Esophagus squamous epithelium (tissue), 5 donors: ENCODE data around the gene CGB2. TPM values are rescaled to one million over a fixed set of nuclear protein-coding genes. Genes with fewer than 3 reads are reported as not detected.

Experiments
- DNase-seq: peaks from one replicate; lab custom pipeline; 2025; lab: John Stamatoyannopoulos, UW
- H3K27ac ChIP-seq, 4 donors: fragments of 200-600 bp; sonication (generic); one replicate each; pipeline ENCODE4 v1.5.1; 2016 to 2019; ENCODE audit warnings: mild to moderate bottlenecking in 1 of 4
- H3K27me3 ChIP-seq, 4 donors: fragments of 200-600 bp; sonication (generic); 1 replicate in 3 of 4; 2 replicates in 1 of 4; pipeline versions ENCODE4 v1.5.1 to v1.6.0; 2017 to 2021; ENCODE audit warnings: antibody characterized with exemption in 1 of 4
- H3K36me3 ChIP-seq, 3 donors: fragments of 200-600 bp; sonication (generic); one replicate each; pipeline ENCODE4 v1.5.1; 2016 to 2019
- H3K4me1 ChIP-seq, 3 donors: fragments of 200-600 bp; sonication (generic); one replicate each; pipeline ENCODE4 v1.5.1; 2017 to 2019
- H3K4me3 ChIP-seq, 4 donors: fragments of 200-600 bp; sonication (generic); 1 replicate in 3 of 4; 2 replicates in 1 of 4; pipeline ENCODE4 v1.5.1; 2016 to 2019; ENCODE audit warnings: mild to moderate bottlenecking in 2 of 4, moderate library complexity in 1 of 4
- H3K9me3 ChIP-seq, 3 donors: fragments of 200-600 bp; sonication (generic); one replicate each; pipeline ENCODE4 v1.5.1; 2016 to 2019
- POLR2A ChIP-seq, 4 donors: fragments of 450-650 bp; IDR thresholded peaks; one replicate each; pipeline ENCODE4 v1.6.1; 2017; ENCODE audit warnings: antibody characterized with exemption in 4 of 4, mild to moderate bottlenecking in 4 of 4, moderate library complexity in 3 of 4
- WGBS, 2 donors: methylation state at CpG; one replicate each; pipeline ENCODE4 v1.1.5; 2018; 5-methylcytosine and 5-hydroxymethylcytosine counted together
- intact Hi-C: fragments of 100-400 bp; cut with DNase I; formaldehyde crosslinking; loops from one replicate; pipeline ENCODE4 v1.15.0; 2022
- total RNA-seq, 4 donors: library from RNA; depleted of rRNA; stranded (reverse); fragments of >200 nt; gene quantifications; one replicate each; pipeline ENCODE4 v1.1.0, GENCODE V29; 2016
- TF ChIP-seq, protein P1 (sequence below), 6 experiments: fragments of 450-650 bp in 4 of 6; fragments of 200-600 bp in 2 of 6; sonication (generic) in 2 of 6; IDR thresholded peaks; one replicate each; pipeline ENCODE4 v1.5.1; 2016 to 2019; ENCODE audit warnings: antibody characterized with exemption in 6 of 6, mild to moderate bottlenecking in 4 of 6, moderate library complexity in 4 of 6
- donor health status: DM: yes; HTN: yes; CAD: no.

Gene CGB2
- total RNA-seq, 4 donors from 2014 or later = not detected

DNA sequence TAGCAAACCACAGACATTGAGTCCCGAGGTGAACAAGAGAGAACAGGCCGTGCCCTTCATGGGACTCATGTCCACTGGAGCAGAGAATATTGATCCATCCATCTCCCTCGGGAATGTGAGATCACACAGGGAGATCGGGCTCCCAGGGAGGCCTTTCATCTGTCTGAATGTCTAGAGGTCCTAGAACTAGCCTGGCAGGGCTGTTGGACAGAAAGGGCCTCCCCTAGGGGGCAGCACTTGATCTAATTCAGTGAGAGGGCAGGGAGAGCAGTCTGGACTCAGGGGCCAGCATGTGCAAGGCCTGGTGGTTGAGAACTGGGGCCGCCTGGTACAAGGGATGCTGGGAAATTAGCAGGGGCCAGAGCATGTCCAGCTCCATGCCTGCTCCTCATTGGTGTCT lies 33.7 kb upstream of the CGB2 start:
- Histone ChIP-seq H3K27me3 (no peaks in the 10 kb centered on the region), H3K4me3 (no peak overlapping the region), H3K4me1 (peaks cover 9 to 25% (median 11%) of the 10 kb centered on the region in 3 donors), H3K9me3 (no peaks in the 10 kb centered on the region), H3K27ac (no peak overlapping the region), H3K36me3 (peaks cover under 1 to 35% (median 1%) of the 10 kb centered on the region in 3 donors)
- intact Hi-C loops = no loop called here
- WGBS, 2 donors = 30 to 85% methylated on average over 2 to 4 of the region's 5 CpGs
- no peak for TF ChIP-seq POLR2A (IDR thresholded peaks at IDR 0.05)
- TF ChIP-seq, protein P1, sequence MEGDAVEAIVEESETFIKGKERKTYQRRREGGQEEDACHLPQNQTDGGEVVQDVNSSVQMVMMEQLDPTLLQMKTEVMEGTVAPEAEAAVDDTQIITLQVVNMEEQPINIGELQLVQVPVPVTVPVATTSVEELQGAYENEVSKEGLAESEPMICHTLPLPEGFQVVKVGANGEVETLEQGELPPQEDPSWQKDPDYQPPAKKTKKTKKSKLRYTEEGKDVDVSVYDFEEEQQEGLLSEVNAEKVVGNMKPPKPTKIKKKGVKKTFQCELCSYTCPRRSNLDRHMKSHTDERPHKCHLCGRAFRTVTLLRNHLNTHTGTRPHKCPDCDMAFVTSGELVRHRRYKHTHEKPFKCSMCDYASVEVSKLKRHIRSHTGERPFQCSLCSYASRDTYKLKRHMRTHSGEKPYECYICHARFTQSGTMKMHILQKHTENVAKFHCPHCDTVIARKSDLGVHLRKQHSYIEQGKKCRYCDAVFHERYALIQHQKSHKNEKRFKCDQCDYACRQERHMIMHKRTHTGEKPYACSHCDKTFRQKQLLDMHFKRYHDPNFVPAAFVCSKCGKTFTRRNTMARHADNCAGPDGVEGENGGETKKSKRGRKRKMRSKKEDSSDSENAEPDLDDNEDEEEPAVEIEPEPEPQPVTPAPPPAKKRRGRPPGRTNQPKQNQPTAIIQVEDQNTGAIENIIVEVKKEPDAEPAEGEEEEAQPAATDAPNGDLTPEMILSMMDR (IDR thresholded peaks at IDR 0.05) = peak in 5 of 6 experiments; percentile 18 to 51 (median 30)
- DNase-seq = no peak

DNA sequence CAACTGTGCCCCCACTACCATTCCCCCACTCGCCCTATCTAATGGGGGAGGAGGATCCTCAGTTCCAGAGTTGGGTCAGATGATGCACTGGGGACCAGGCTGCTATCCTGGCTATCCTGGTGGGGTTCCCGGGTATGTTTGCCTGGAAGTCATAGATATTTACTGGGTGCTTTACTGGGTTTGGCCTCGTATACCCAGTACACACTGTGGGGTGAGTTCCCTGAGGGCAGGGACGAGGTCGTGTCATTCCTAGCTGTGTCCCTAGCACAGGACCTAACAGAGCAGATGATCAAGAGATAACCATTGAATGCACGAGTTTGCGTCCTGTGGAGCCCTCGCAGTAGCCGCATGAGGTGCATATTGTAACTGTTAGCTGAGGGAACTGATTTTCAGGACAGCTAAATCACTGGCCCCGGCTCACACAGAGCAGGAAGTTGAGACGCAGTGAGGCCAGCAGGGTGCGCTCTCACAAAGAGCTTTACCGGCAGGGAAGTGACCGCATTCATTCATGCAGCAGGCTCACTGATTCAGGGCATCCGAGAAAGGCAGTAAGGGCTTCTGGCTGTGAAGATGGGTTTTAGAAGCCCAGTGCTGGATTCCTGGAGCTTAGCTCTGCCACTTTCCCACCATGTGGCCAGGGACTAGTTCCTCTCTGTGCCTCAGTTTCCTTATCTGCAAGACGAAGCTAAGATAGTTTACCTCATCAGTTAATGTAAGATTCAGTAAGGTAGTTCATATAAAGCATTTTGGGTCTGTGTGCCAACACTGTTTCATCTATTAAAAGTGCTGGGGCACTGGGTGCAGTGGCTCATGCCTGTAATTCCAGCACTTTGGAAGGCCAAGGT lies 32.0 kb upstream of the CGB2 start:
- TF ChIP-seq, protein P1 (IDR thresholded peaks at IDR 0.05) = peak; percentile 24 to 68 (median 55)
- no peak for TF ChIP-seq POLR2A (IDR thresholded peaks at IDR 0.05)
- intact Hi-C loops = no loop called here
- DNase-seq = no peak
- Histone ChIP-seq H3K4me1 (peaks cover under 1 to 16% (median 4%) of the 10 kb centered on the region in 3 donors), H3K27me3 (no peaks in the 10 kb centered on the region), H3K36me3 (peaks cover 12 to 53% (median 18%) of the 10 kb centered on the region in 3 donors), H3K4me3 (no peak overlapping the region), H3K9me3 (no peaks in the 10 kb centered on the region), H3K27ac (no peak overlapping the region)
- 55 to 58% methylated on average over 12 to 15 of the region's 16 CpGs for WGBS, 2 donors

DNA sequence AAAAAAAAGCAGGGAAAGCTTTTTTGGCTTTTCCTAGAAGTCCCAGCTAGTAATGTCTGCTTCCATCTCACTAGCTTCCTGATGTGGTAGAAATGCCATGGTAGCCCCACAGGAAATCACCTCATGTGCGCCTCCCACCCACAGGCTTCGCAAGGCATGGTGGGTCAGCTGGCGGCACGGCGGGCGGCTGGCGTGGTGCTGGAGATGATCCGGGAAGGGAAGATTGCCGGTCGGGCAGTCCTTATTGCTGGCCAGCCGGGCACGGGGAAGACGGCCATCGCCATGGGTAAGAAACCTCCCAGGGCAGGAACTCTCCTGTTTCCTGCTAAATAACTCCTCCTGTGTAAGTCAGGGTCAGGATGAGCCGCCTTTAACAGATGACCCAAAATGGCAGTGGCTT lies 27.6 kb upstream of the CGB2 start:
- 95 to 97% methylated on average over 14 to 15 of the region's 15 CpGs for WGBS, 2 donors
- no peak for TF ChIP-seq POLR2A (IDR thresholded peaks at IDR 0.05)
- TF ChIP-seq, protein P1 (IDR thresholded peaks at IDR 0.05) = no peak
- intact Hi-C loops = no loop called here
- no peak overlapping the region for H3K4me3 ChIP-seq
- no peak for DNase-seq
- peaks cover 27 to 95% (median 36%) of the 10 kb centered on the region in 3 donors for H3K36me3 ChIP-seq
- no peak overlapping the region for H3K27ac ChIP-seq
- H3K4me1 ChIP-seq = peaks cover 0 to 6% (median 0%) of the 10 kb centered on the region in 3 donors
- H3K27me3 ChIP-seq = no peaks in the 10 kb centered on the region
- H3K9me3 ChIP-seq = no peaks in the 10 kb centered on the region

DNA sequence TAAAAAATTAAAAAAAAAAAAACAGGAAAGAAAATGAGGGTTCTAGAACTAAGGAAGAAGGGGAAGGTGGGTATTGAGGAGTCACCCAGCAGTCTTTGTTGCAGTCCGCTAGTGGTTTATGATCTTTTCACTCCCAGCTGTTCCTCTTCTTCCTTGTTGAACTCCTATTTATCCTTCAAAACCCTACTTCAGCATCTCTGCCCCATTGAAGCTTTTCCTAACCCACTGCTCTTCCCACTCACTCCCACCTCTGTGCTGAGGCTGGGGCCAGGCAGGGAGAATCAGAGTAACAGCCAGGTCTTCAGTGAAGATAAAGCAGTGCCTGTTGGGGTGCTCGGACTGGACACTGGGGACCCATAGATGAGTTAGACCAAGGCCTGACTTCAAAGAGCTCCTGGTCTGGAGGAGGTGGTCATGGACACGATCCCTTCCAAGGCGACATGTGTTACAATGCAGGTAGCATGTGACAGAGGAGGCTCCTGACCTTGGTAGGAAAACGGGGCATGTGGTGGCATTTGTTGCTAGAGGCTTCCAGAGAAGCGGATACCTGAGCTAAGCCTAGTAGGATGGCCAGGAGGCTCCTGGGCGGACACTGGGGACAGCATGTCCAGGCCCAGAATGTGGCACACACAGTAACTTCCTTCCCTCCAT lies 26.6 kb upstream of the CGB2 start:
- no peaks in the 10 kb centered on the region for H3K9me3 ChIP-seq
- DNase-seq = no peak
- H3K27me3 ChIP-seq = no peaks in the 10 kb centered on the region
- TF ChIP-seq POLR2A (IDR thresholded peaks at IDR 0.05) = no peak
- TF ChIP-seq, protein P1 (IDR thresholded peaks at IDR 0.05) = no peak
- H3K36me3 ChIP-seq = peaks cover 31 to 96% (median 41%) of the 10 kb centered on the region in 3 donors
- 93 to 96% methylated on average over 6 of the region's 7 CpGs for WGBS, 2 donors
- H3K27ac ChIP-seq = no peak overlapping the region
- H3K4me3 ChIP-seq = no peak overlapping the region
- intact Hi-C loops = no loop called here
- H3K4me1 ChIP-seq = no peaks in the 10 kb centered on the region

DNA sequence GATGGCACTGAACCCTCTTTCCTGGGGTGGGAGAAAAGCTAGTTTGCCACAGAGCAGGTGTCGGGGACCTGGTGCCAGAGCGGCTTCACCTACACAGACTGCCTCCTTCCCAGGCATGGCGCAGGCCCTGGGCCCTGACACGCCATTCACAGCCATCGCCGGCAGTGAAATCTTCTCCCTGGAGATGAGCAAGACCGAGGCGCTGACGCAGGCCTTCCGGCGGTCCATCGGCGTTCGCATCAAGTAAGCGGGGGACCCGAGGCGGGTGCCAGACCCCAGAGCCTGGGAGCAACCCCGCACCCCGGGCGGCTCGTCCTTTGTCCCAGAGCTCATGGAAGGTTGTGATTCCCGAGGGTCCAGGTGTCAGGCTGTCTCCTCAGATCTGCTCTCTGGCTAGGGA lies 24.8 kb upstream of the CGB2 start:
- TF ChIP-seq, protein P1 (IDR thresholded peaks at IDR 0.05) = no peak
- TF ChIP-seq POLR2A (IDR thresholded peaks at IDR 0.05) = no peak
- Histone ChIP-seq H3K4me1 (no peaks in the 10 kb centered on the region), H3K27me3 (no peaks in the 10 kb centered on the region), H3K4me3 (no peak overlapping the region), H3K9me3 (no peaks in the 10 kb centered on the region), H3K27ac (no peak overlapping the region), H3K36me3 (peaks cover 37 to 97% (median 55%) of the 10 kb centered on the region in 3 donors)
- intact Hi-C loops = no loop called here
- DNase-seq = no peak
- 90 to 98% methylated on average over 2 to 11 of the region's 22 CpGs for WGBS, 2 donors
